ENCODE results near the gene HOXB4. TPM values are rescaled to one million over a fixed set of nuclear protein-coding genes. Genes with fewer than 3 reads are reported as not detected.

The HOXB4 gene
- total RNA-seq, 3 donors from 2014 or later, result 4.5 to 14.6 (median 5.3) TPM

GRCh38 chr17:48549281-48549630 is 28.9 kb downstream of the HOXB4 start:
- H3K4me3 ChIP-seq, result no peak overlapping the region
- DNase-seq (no peak), ATAC-seq (no peak)
- intact Hi-C loops (cut with DNase I, micrococcal nuclease), result no loop called here
- peaks cover 13% of the 10 kb centered on the region for H3K4me1 ChIP-seq (ENCODE audit: low read depth)
- no peaks in the 10 kb centered on the region for H3K36me3 ChIP-seq (ENCODE audit: low read depth)
- no peaks in the 10 kb centered on the region for H3K9me3 ChIP-seq
- TF ChIP-seq CTCF (IDR thresholded peaks at IDR 0.05), result no peak

GRCh38 chr17:48548523-48549280 is 29.4 kb downstream of the HOXB4 start:
- H3K4me3 ChIP-seq, result no peak overlapping the region
- intact Hi-C loops (cut with DNase I, micrococcal nuclease), result no loop called here
- no peaks in the 10 kb centered on the region for H3K36me3 ChIP-seq (ENCODE audit: low read depth)
- H3K9me3 ChIP-seq, result no peaks in the 10 kb centered on the region
- no peak for TF ChIP-seq CTCF (IDR thresholded peaks at IDR 0.05)
- ATAC-seq (no peak), DNase-seq (no peak)
- peaks cover 15% of the 10 kb centered on the region for H3K4me1 ChIP-seq (ENCODE audit: low read depth)

GRCh38 chr17:48547808-48548522 is 30.2 kb downstream of the HOXB4 start:
- no peaks in the 10 kb centered on the region for H3K36me3 ChIP-seq (ENCODE audit: low read depth)
- DNase-seq (peak in 1 of 3 donors; percentile 51), ATAC-seq (no peak)
- no peak overlapping the region for H3K4me3 ChIP-seq
- intact Hi-C loops (cut with DNase I, micrococcal nuclease), result no loop called here
- H3K9me3 ChIP-seq, result no peaks in the 10 kb centered on the region
- peaks cover 18% of the 10 kb centered on the region for H3K4me1 ChIP-seq (ENCODE audit: low read depth)
- no peak for TF ChIP-seq CTCF (IDR thresholded peaks at IDR 0.05)

- no peak overlapping the region for H3K4me3 ChIP-seq
- peak; percentile 54 for ATAC-seq
- no peaks in the 10 kb centered on the region for H3K9me3 ChIP-seq
- H3K4me1 ChIP-seq (ENCODE audit: low read depth), result peaks cover 18% of the 10 kb centered on the region
- intact Hi-C loops (cut with DNase I, micrococcal nuclease), result no loop called here
- H3K36me3 ChIP-seq (ENCODE audit: low read depth), result no peaks in the 10 kb centered on the region
- TF ChIP-seq CTCF (IDR thresholded peaks at IDR 0.05), result no peak
- peak in 1 of 3 donors; percentile 53 for DNase-seq
Measured at GRCh38 chr17:48546924-48547807, 31.0 kb downstream of the HOXB4 start.

GRCh38 chr17:48546137-48546923 is 31.8 kb downstream of the HOXB4 start:
- ATAC-seq (no peak), DNase-seq (no peak)
- Histone ChIP-seq H3K36me3 (ENCODE audit: low read depth) (no peaks in the 10 kb centered on the region), H3K9me3 (no peaks in the 10 kb centered on the region), H3K4me1 (ENCODE audit: low read depth) (peaks cover 15% of the 10 kb centered on the region), H3K4me3 (no peak overlapping the region)
- intact Hi-C loops (cut with DNase I, micrococcal nuclease), result no loop called here
- TF ChIP-seq CTCF (IDR thresholded peaks at IDR 0.05), result no peak

Data from mucosa of descending colon (tissue), 3 donors.